HG02885 (cell line): ENCODE results near the gene ZNF710.

Source experiments
- ATAC-seq: cut with Tn5 transposase; IDR thresholded peaks from one replicate; pipeline ENCODE4 v1.9.1; 2021; ENCODE audit warnings: mild to moderate bottlenecking; ENCODE audit not compliant: unreplicated experiment, poor library complexity

The ZNF710 gene

DNA sequence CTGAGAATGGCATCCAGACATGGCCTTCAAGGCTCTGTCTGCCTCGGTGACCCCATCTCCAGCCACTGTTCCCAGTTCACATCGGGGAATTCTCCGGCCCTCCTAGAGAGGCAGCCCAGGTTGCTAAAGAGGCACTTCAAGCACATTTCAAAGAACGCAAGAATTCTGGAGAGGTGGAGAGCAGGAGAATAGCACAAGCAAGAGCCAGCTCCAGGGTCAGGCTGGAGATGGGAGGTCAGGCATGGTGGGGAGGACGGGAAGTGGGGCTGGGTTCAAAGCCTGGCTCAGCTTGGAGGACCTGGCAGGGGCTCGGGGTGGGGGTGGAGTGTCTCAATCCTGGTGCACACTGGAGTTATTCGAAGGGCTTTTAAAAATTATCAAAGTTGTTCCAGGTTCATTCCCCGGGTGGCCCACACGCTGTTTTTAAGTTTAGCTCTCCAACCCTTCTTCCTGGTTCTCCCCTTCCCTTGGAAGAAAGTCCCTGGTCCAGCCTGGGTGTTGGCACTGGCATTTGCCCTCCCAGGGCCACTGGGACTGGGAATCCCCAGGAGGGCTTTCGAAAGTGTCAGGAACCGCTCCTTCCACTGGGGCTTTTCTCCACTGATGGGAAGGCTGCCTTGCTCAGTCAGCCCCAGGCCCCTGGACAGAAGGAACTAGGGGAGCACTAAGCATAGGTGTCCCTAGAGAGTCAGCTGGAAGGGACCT is 35.8 kb downstream of the ZNF710 start:
- no peak for ATAC-seq

DNA sequence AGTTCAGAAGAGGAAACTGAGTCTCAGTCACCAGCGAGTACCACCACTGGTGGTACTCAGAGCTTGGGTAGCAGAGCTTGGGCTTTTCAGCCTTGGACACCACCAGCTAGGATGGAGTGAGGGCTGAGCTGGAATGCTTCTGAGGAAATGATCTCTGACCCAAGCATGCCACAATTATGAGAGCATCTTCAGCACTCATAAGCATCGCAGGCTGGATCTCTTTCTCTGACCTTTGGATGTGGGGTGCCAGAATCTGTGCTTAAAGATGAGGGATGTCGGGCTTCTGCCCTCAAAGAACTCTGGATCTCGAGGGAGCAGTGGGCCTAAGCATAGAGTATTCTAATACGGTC is 36.4 kb downstream of the ZNF710 start:
- ATAC-seq, result no peak

DNA sequence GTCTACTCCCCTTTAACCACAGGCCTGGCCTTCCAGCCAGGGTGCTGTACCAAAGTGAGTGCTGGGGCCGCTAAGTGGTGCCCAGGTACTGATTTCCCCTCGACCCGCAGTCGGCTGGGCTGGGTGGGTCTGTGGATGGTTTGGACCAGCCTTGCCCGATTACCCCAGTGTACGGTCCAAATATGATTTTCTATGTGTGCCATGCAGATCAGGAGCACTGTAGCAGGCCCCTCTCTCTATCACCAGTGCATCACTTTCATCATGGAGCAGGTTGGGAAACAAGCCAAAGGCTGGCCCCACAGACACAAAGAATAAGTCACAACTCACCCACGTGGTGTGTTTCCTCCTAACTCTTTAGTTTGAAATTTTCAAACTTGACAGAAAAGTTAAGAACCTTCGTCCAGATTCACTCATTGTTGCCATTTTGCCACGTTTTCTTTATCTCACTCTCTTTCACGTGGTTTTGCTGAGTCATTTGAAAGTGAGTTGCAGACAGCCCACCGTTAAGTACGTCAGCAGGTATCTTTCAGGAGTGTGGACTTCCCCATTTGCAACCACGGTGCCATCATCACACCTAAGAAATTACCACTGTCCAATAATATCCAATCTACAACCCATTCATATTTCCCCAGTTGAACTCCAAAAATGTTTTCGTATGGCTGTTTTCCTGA is 37.0 kb downstream of the ZNF710 start:
- peak; percentile 74 for ATAC-seq

DNA sequence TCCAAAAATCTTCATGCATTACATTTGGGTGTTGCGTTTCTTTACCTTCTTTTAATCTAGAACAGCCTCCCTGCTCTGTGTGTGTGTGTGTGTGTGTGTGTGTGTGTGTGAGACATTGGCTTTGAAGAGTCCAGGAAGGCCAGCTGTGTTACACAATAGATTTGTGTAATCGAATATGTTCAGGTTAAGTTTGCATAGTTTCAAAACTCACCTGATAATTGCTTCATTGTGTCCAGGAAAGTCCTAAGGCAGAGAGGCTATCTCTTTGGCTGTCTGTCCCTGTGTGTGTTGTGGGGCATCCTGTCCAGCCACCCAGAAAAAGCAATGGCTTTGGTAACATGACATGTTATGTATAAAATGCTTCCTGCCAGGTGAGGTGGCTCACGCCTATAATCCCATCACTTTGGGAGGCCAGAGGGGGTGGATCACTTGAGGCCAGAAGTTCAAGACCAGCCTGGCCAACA is 37.5 kb downstream of the ZNF710 start:
- no peak for ATAC-seq

DNA sequence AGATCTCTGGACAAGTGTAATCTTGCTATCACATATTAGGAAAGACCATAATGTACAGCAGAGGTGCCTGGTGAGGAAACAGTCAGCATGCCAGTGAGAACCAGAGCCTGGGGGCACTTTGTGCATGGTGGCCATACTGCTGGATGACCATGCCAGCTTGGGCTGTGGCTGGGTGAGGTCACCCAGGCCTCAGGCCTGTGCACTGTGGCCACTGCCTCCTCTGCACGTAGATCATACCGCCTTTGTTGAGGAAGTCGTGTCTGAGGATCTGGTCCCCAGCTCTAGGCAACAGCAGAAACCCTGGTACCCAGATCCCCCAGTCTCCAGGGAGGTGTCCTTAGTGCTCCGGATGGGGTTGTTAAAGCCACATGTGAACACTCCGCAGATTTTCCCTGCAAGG is 38.9 kb downstream of the ZNF710 start:
- no peak for ATAC-seq

DNA sequence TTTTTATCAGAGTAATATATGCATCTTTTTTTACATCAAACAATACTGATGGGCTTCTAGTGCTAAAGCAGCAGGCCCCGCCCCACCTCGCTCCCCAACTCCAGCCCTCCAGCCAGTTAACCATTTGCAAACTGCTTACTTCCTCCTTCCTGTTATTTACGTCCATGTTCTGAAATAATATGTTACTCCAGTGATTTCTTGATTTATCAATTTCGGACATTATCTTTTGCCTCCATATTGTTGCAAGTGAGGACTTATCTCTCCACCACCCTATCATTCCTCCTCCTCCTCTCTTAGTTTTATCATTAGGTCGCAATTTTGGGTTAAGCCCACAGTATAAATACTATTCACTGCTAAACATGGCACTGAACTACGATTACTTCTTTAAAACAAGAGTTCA is 39.5 kb downstream of the ZNF710 start:
- no peak for ATAC-seq

DNA sequence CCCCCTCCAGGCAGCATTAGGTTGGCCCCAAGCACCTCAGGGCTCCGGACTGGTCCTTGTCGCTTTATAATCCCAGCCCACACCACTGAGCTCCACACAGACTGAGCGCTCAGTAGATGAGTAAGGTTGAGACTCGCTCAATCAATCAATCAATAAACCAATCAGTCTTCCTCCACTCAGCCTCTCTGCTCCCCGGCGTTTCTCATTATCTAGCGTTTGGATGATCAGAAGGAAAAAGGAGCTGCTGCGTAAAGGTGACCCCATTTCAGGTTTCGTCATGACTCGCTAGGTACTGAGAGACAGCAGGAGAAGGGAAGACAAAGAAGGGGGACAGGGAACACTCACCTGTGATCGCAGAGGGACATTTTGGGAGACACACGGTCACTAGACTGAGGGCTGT is 41.2 kb downstream of the ZNF710 start:
- ATAC-seq, result no peak

DNA sequence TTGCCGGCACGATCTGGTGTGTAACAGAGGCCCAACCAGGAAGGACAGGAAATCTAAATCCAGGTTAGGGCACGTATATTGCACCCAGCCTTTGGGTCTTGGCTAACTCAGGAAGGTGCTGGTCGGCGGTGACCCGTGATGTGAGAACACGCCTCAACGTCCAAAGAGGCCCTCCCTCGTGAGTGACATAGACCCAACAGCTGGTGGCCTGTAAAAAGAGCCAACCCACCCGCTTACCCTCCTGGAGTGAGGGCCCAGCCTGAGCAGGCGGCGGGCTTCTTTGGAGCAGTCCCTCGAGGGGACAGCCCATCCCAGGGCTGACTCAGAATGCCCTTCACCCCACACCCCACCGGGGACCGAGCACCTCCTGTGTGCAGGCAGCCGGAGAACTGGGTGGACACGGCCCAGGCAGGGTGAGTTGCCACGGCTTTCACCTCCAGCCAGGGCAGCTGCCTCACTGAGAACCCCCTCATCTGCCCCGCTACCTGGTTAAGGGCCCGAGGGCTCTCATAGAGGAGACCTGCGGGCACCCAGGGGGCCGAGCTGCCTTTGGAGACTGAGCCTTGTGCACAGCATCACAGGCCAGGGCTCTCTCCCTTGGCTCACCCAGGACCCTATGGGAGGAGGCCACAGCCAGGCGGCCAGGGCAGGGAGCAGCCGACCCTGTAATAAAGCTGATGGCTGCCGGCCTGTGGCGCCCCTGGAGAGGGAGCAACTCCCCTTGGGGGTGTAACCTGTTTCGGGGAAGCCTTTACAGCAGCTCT is 41.8 kb downstream of the ZNF710 start:
- no peak for ATAC-seq

DNA sequence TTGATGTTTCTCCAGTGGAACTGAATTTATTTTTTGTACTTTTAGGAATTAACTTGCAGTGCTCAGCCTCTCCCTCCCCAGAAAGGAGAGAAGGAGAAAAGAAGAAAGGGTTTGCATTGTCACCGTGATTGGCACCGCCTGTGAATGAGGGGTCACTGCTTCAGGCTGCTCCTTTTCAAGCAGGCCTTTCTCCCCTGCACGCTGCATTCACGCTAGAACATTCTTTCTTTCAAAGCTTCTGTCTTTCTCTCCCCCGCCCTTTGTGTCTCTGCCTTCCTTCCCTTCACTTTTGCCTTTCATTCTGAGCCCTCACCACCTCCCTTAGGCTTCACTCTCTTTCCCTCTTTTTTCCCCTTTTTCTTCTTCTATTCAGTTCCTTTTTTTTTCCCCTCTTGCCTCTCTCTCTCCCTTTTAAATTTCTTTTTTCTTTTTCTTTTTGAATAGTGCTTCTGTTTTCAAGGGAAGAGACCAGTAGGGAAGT is 42.4 kb downstream of the ZNF710 start:
- no peak for ATAC-seq

DNA sequence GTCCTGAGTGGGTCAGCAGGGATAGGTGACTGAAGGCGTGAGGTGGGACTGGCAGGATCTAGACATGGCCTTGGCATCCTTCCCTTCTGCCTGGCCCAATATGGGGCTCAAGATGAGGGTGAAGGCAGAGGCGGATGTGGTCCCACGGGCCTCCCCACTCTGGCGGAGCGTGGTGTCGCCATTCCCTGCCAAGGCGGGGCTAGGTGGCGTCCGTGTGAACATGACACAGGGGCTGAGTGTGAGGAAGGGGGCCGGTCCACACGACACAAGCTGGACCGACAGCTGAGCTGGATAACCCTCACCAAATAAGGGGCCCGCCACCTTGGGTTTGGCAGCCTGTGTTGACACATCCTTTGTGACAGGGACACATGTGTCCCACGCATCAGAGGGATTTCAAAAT is 43.1 kb downstream of the ZNF710 start:
- ATAC-seq, result no peak

DNA sequence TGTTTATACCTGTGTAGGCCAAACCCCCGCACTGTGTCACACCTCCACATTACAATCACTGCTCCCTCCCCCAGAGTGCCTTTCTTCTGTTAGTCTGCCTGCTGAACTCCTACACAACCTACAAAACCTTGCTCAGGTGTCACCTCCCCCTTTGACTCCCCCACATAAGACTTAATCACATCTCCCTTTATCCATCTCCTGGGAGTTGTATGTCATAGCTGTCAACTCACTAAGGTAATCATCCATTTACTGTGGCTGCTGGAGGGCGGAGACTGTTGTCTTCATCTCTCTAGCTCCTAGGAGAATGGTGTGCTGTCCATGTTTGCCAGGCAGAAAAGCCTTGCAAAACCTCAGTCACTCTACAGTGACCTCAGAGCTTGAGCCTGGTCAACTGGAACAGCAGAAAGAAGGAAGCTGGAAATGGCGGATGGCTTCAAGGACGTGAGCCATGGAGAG is 43.8 kb downstream of the ZNF710 start:
- no peak for ATAC-seq

DNA sequence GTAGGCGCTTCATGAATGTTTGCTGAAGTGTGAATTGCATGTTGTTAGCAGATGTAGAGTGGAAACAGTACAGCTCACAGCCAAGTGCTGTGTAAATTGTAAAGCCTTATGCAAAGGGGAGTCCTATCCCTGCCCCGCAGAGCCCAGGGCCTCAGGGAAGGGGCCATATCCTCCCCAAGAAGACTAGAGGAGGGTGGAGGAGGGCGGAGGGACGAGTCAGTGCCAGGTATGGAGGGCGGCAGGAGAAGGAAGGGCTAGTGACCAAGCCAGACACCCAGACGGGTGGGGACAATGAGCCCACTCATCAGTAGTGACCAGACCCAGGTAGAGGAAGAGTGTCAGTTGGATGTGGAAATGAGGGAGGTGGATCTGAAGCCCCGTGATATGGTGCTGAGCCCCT is 45.2 kb downstream of the ZNF710 start:
- no peak for ATAC-seq

DNA sequence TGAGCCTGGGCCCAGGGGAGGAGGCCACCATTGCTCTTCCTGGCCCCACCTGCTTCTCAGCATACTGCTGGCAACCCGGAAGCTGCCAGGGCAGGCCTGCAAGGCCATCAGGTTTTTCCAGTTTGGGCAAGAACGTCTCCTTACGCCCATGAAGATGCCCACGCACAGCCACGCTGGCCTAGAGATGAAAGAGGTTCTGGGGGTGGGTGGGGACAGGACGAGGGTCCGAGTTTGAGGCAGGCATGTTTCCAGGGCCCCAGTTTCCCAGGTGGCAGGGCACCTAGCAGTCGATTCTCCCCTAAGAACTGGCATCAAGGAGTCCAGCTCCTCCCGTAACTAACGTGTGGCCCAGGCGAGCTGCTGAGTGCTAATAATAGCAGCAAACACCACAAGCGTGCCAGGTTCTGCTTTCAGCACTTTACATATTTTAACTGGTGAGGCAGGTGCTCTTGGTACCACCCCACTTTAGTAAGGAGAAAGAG is 45.8 kb downstream of the ZNF710 start:
- ATAC-seq, result no peak

DNA sequence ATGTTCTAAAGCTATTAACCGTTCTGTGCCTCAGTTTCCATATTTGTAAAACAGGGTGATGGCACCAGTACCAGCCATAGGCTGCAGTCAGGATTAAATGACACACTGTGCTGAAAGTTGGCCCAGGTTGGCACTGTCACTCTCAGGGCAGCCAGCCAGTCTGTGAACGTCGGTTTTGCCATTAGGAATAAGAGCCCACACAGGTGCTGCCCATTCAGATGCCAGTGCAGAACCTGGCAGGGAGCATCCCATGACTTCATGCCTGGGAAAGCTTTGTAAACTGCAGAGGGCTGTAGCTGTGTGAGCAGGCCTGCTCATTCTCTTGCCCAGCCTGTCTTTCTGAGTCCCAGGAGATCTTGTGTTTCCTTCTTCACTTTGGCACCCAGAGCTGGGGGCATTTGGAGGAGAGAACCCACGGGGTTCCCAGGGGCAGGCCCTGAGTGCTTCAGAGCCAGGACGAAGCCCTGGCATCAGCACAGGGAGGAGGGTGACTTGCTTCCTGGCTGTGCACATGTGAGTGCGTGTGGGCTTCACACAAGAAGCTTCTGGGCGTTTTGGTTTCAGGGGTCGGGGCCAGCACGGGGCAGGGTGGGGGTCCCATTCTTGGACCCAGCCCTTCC is 46.9 kb downstream of the ZNF710 start:
- ATAC-seq, result no peak

DNA sequence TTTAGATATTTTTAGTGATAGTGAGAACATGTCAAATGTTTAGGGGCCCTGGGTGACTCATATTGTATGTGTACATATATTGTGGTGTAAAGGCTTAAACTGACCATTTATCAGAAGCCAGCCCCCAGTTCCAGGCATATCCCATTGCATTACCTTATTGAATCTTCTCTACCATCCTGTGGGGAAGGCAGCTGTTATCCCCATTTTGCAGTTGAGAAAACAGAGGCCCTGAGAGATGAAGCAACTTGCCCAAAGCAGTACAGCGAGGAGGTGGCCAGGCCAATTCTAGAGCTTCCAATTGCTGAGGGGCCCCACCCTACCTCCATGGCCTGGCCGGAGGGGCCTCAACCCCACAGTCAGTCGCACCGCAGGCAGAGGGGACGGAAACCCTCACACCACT is 47.9 kb downstream of the ZNF710 start:
- ATAC-seq, result no peak

DNA sequence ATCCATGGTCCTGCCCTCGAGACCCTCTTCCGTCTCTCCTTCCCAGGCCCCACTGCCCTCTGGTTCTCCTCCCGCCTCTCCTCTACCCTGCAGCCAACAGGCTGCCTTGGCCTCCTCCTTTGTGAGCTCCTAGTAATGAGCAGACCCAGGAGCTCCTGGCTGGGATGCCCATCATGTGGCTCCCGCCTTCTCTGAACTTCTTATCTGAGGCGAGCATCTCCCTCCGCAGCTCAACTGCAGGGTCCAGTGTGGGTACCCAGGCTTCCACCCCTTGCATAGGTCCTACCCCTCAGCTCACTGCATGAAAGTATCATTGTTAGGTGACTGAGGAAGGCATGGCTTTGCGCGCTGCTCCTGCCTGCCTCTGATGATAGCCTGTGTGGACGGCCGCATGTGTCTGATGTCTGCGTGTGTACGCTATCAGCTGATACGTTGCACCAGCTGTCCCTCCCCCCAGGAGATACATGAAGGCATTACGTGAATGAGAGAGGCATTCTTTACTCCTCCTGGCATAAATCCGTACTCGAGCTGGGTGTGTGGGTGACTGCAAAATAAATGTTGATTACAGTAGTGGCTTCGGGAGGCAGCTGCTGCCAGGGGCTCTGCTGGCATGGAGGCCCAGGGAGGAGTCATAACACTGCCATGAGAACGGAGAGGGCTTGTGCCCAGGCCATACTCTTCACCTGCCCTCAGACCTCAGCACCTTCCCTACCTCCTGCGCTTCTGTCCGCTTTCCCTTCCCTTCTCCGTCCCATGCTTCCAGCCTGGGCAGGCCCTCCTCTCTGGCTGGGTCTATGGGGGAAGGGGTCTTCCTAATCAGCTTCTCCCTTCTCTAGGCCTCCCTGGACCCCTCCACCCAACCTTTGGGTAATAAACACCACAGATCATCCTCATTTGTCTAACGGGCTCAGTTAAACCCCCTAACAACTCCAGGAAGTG is 48.8 kb downstream of the ZNF710 start:
- no peak for ATAC-seq

DNA sequence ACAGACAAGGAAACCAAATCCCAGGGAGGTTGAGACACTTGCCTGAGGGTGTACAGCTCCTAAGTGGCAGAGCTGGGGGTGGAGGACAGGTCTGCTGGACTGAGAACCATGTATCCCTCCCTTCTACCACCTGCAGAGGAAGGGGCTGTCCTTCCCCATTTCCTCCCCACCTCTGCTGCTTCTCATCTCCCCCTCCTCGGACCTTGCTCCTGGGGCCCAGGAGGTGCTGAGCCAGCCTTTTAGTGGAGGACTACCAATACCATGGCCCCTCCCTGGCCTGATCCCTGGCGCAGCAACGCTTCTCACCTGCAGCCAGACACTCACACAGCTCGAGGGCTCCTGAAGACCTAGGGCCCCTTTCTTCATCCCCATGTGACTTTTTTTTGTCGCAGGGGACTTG is 50.8 kb downstream of the ZNF710 start:
- ATAC-seq, result no peak

DNA sequence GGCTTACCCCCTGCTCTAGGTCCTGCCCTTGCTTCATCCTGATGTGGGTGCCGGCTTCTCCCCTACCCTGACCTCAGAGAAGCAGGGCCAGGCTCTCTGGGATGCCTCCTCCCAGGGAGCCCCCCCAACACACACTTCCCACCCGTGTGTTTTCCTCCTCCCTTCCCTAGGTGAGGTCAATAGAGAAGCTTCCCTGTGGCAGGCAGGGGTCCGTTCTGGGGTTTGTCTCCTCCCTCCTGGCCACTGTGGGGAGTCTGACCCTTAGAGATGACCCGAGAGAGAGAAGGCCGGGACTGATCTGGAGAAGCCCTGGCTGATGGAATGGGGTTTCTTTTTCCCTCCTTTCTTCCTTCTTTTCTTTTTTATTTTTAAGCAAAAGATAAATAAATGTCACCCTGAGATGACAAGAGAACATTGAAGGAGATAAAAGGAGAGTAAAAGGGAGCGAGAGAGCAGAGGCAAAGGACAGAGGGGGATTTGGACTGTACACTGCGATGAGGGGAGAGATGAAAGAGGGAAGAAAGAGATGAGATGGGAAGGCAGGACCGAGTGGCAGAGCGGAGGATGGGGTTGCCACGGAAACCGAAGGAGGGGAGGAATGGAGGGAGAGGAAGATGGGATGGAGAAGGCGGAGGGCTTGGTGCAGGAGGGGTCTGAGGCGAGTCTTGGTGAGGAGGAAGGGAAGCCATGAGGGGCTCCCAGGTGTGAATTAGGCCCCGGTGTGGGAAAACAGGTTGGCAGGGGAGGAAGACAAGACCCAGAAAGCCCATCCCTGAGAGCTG is 52.8 kb downstream of the ZNF710 start:
- no peak for ATAC-seq

DNA sequence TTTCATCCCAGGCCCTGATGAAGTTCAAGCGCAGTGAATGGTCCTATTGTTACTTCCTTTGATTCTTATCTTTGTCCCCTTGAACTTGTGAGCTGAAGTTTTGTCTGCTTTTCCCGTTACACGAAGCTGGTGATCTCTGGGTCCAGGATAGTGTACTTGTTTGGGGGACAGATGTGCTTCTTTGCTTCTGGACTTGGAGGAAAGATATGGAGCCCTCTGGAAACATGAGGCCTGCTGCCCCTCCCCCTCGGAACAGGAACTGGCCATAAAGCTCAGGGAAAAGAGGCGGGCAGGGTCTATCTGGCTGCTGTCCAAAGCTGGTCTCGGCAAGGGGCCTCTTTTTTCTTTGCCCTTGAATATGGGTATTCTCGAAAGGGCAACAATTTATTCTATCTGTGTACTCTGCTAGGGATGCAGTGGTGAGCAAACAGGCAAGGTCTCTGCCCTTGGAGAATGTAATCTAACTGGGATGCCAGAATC is 53.5 kb downstream of the ZNF710 start:
- no peak for ATAC-seq
